ENCODE measurements around the gene MYO1A. TPM values are rescaled to one million over a fixed set of nuclear protein-coding genes. Genes with fewer than 3 reads are reported as not detected.

Gene MYO1A
- polyA plus RNA-seq, 1 of the 3 experiments (the other 2 are of a cell fraction) = not detected

DNA sequence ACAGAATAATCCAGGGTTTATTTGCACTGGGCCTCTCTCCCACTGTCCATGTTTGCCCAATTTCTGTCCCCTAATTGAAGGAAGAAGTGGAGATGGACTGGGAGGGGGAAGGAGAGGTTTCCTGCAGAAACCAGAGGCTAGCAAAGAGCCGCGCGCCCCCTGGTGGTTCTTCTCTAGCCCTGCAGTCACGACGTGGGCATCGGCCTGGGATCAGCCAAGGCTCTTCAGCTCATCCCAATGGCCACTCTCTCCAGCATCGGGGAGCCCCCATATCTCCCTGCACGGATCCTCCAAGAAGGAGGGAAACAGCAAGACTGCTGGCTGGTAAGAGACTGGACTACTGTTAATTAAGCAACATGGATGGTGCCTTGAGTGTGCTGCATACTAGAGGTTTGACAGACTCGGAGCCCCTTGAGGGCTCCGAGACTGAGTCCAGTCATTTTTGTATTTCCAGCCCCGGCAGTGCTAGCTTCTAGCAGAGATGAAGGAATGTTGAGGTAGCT, 62.3 kb downstream of the MYO1A start:
- Histone ChIP-seq H3K9me3 (no peaks in the 10 kb centered on the region), H3K36me3 (replicated peaks in 1 of 2; ENCODE audit: control insufficient read depth in 1 of 2, insufficient read depth in 2 of 2, low read length in 1 of 2) (no peaks in the 10 kb centered on the region), H3K27me3 (ENCODE audit: insufficient read depth) (no peaks in the 10 kb centered on the region), H3K9me2 (no peaks in the 10 kb centered on the region), H3K79me2 (ENCODE audit: insufficient read depth) (no peaks in the 10 kb centered on the region), H3K4me3 (ENCODE audit: low read depth in 2 of 2, low read length in 1 of 2) (peak overlapping the region in 1 of 2 experiments; percentile 4; a peak in 1 of 4 replicates), H3K9ac (no peak overlapping the region), H4K20me1 (ENCODE audit: insufficient read depth) (no peaks in the 10 kb centered on the region), H3K4me2 (no peak overlapping the region), H3K27ac (ENCODE audit: low read depth in 2 of 2, low read length in 1 of 2) (no peak overlapping the region), H2AFZ (ENCODE audit: low read depth) (no peak overlapping the region), H3K4me1 (ENCODE audit: control insufficient read depth in 1 of 2, insufficient read depth in 2 of 2, low read depth in 1 of 2, low read length in 1 of 2) (peaks cover 0 to 2% of the 10 kb centered on the region in 2 experiments; a peak in 2 of 4 replicates), H3F3A (replicated peaks; ENCODE audit: insufficient read depth) (no peaks in the 10 kb centered on the region)
- WGBS (ENCODE audit: low lambda C conversion rate) = 33% methylated on average over 7 of the region's 11 CpGs
- TF ChIP-seq EZH2phosphoT487 (IDR thresholded peaks at IDR 0.05; ENCODE audit: borderline replicate concordance, low read depth) (no peak), CHD2 (IDR thresholded peaks at IDR 0.05; ENCODE audit: low read length, partially characterized antibody) (no peak), MXI1 (IDR thresholded peaks at IDR 0.05; ENCODE audit: low read depth, low read length) (no peak), RAD21 (IDR thresholded peaks at IDR 0.05; ENCODE audit: low read length) (peak; percentile 89), GABPA (IDR thresholded peaks at IDR 0.05; ENCODE audit: low read depth) (0 out of 2 replicates have a peak, but pooled peaks have one; percentile 24), EP300 (IDR thresholded peaks at IDR 0.05; ENCODE audit: borderline replicate concordance in 1 of 2, low read depth in 1 of 2, low read length in 1 of 2) (no peak), SMC3 (IDR thresholded peaks at IDR 0.05; ENCODE audit: low read depth, low read length) (peak; percentile 95), ELF1 (IDR thresholded peaks at IDR 0.05) (no peak), FOXJ3 (CRISPR knock-in tag; IDR thresholded peaks at IDR 0.05) (no peak)
- TF ChIP-seq, protein P1, sequence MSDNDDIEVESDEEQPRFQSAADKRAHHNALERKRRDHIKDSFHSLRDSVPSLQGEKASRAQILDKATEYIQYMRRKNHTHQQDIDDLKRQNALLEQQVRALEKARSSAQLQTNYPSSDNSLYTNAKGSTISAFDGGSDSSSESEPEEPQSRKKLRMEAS (IDR thresholded peaks at IDR 0.05; ENCODE audit: low read depth) = no peak
- TF ChIP-seq, protein P2, sequence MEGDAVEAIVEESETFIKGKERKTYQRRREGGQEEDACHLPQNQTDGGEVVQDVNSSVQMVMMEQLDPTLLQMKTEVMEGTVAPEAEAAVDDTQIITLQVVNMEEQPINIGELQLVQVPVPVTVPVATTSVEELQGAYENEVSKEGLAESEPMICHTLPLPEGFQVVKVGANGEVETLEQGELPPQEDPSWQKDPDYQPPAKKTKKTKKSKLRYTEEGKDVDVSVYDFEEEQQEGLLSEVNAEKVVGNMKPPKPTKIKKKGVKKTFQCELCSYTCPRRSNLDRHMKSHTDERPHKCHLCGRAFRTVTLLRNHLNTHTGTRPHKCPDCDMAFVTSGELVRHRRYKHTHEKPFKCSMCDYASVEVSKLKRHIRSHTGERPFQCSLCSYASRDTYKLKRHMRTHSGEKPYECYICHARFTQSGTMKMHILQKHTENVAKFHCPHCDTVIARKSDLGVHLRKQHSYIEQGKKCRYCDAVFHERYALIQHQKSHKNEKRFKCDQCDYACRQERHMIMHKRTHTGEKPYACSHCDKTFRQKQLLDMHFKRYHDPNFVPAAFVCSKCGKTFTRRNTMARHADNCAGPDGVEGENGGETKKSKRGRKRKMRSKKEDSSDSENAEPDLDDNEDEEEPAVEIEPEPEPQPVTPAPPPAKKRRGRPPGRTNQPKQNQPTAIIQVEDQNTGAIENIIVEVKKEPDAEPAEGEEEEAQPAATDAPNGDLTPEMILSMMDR (IDR thresholded peaks at IDR 0.05) = peak; percentile 87
- TF ChIP-seq, protein P3, sequence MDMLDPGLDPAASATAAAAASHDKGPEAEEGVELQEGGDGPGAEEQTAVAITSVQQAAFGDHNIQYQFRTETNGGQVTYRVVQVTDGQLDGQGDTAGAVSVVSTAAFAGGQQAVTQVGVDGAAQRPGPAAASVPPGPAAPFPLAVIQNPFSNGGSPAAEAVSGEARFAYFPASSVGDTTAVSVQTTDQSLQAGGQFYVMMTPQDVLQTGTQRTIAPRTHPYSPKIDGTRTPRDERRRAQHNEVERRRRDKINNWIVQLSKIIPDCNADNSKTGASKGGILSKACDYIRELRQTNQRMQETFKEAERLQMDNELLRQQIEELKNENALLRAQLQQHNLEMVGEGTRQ (IDR thresholded peaks at IDR 0.05; ENCODE audit: borderline replicate concordance, low read depth, low read length) = no peak
- ChIA-PET POLR2A (interaction anchor here (1.2 to 1.4 kb wide), 2 partner anchors 10 to 29 kb away, joined by 3 read pairs; no protein-coding TSS in a partner anchor), CTCF (interaction anchor here (0.6 to 4.2 kb wide), 31 partner anchors 8 to 705 kb away, joined by 3 to 69 read pairs (median 4); partner anchors contain the start of genes HSD17B6, PRIM1 and ZBTB39)
- peak; percentile 84 for DNase-seq

DNA sequence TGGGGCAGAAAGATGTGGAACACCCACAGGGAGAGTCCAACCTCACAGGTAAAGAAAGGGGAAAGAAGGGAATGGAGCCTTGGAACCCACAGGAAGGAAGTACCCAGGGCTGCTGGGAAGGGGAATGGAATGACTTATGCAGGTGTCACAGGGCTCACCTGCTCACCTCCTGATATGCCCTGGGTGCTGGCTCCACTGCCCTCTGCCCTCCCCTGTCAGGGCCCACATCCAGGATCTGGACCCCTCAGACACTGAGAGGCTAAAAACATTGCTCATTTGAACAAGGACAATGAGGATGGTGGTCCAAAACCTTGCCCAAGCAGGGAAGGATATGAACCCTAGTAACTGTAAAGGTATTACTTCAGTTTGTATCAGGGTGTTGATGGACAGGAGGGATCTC, 62.9 kb downstream of the MYO1A start:
- POLR2A ChIA-PET = interaction anchor here (1.2 kb wide), 1 partner anchor 10 kb away, joined by 3 read pairs; no protein-coding TSS in a partner anchor
- no peaks in the 10 kb centered on the region for H3K9me3 ChIP-seq
- H3K9ac ChIP-seq = no peak overlapping the region
- H2AFZ ChIP-seq (ENCODE audit: low read depth) = no peak overlapping the region
- no peaks in the 10 kb centered on the region for H3K79me2 ChIP-seq (ENCODE audit: insufficient read depth)
- DNase-seq = no peak
- H3K4me3 ChIP-seq (ENCODE audit: low read depth in 2 of 2, low read length in 1 of 2) = 0 out of 4 replicates have a peak overlapping the region, but pooled peaks of 1 of the 2 experiments have one; percentile 4
- H3K36me3 ChIP-seq (replicated peaks in 1 of 2; ENCODE audit: control insufficient read depth in 1 of 2, insufficient read depth in 2 of 2, low read length in 1 of 2) = no peaks in the 10 kb centered on the region
- no peak overlapping the region for H3K4me2 ChIP-seq
- no peaks in the 10 kb centered on the region for H4K20me1 ChIP-seq (ENCODE audit: insufficient read depth)
- no peaks in the 10 kb centered on the region for H3F3A ChIP-seq (replicated peaks; ENCODE audit: insufficient read depth)
- H3K9me2 ChIP-seq = no peaks in the 10 kb centered on the region
- TF ChIP-seq MEF2A (IDR thresholded peaks at IDR 0.05; ENCODE audit: borderline replicate concordance, low read depth) = no peak
- TF ChIP-seq, protein P4, sequence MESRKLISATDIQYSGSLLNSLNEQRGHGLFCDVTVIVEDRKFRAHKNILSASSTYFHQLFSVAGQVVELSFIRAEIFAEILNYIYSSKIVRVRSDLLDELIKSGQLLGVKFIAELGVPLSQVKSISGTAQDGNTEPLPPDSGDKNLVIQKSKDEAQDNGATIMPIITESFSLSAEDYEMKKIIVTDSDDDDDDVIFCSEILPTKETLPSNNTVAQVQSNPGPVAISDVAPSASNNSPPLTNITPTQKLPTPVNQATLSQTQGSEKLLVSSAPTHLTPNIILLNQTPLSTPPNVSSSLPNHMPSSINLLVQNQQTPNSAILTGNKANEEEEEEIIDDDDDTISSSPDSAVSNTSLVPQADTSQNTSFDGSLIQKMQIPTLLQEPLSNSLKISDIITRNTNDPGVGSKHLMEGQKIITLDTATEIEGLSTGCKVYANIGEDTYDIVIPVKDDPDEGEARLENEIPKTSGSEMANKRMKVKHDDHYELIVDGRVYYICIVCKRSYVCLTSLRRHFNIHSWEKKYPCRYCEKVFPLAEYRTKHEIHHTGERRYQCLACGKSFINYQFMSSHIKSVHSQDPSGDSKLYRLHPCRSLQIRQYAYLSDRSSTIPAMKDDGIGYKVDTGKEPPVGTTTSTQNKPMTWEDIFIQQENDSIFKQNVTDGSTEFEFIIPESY (IDR thresholded peaks at IDR 0.05; ENCODE audit: borderline replicate concordance, low read depth) = no peak
- H3K4me1 ChIP-seq (ENCODE audit: control insufficient read depth in 1 of 2, insufficient read depth in 2 of 2, low read depth in 1 of 2, low read length in 1 of 2) = peaks cover 0 to 2% of the 10 kb centered on the region in 2 experiments; a peak in 2 of 4 replicates
- no peak overlapping the region for H3K27ac ChIP-seq (ENCODE audit: low read depth in 2 of 2, low read length in 1 of 2)
- no peaks in the 10 kb centered on the region for H3K27me3 ChIP-seq (ENCODE audit: insufficient read depth)
- CTCF ChIA-PET = interaction anchor here (0.9 to 4.2 kb wide), 24 partner anchors 8 to 705 kb away, joined by 3 to 69 read pairs (median 6); partner anchors contain the start of genes HSD17B6, PRIM1 and ZBTB39

All from SK-N-SH (cell line).